ENCODE data around the gene EMX1.
"Not testable (repeated sequence)": the region's sequence is repeated elsewhere in the genome, so short reads cannot be mapped to it uniquely, and the experiment has no call there.

The EMX1 gene

DNA sequence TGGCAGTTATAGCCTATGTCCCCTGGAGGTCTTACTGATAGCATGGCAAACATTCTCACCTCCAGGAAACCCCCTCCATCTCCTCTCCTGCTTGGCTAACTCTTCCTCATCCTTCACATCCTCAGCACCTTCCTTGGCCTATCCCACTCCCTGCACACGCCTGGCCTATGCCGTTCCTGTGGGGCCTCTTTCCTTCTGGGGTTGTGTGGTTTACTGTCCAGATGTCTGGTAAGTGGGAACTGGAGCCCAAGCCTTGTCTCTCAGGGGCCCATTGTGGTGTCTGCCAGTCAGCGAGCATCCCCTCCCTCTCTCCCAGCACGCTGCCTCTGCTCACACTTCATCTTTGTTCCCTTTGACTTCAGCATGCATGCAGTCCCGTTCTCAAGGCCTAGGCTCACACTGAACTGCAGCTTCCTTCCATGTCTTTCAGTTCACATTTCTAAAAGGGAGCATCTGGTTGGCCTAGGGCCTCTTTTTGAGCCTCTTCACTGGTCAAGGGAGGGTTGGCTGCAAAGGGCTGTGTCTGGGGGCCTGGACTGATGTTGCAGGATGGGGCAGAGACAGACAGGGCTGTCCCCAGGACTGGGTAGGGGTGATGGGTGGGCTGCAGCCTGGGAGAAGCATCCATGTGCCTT lies 17.0 kb upstream of the EMX1 start:
- TF ChIP-seq, protein P1, sequence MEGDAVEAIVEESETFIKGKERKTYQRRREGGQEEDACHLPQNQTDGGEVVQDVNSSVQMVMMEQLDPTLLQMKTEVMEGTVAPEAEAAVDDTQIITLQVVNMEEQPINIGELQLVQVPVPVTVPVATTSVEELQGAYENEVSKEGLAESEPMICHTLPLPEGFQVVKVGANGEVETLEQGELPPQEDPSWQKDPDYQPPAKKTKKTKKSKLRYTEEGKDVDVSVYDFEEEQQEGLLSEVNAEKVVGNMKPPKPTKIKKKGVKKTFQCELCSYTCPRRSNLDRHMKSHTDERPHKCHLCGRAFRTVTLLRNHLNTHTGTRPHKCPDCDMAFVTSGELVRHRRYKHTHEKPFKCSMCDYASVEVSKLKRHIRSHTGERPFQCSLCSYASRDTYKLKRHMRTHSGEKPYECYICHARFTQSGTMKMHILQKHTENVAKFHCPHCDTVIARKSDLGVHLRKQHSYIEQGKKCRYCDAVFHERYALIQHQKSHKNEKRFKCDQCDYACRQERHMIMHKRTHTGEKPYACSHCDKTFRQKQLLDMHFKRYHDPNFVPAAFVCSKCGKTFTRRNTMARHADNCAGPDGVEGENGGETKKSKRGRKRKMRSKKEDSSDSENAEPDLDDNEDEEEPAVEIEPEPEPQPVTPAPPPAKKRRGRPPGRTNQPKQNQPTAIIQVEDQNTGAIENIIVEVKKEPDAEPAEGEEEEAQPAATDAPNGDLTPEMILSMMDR (IDR thresholded peaks at IDR 0.05; ENCODE audit: insufficient read depth, low read depth, low read length, missing control alignments), result no peak
- no peak for DNase-seq (ENCODE audit: low read depth)
- no peak overlapping the region for H3K4me3 ChIP-seq (ENCODE audit: low read length)

DNA sequence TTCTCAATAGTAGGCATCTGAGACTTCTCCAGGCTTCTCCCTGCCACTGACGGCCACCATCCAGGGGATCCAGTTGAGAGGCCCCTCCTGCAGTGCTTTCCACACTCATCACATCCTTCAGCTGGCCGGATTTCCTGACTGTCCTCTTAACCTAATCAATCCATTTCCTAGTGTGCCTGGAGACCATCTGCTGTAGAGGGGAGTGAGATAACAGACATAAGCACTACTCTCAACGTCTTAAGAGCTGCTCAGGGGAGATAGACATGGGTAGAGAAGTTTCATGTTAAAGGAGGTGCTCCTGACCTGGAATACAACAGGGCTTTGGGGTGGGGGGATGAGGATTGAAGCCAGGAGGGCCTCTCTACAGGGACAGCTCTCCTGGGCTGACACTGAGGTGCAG lies 15.9 kb upstream of the EMX1 start:
- TF ChIP-seq, protein P1 (IDR thresholded peaks at IDR 0.05; ENCODE audit: insufficient read depth, low read depth, low read length, missing control alignments), result no peak
- H3K4me3 ChIP-seq (ENCODE audit: low read length), result no peak overlapping the region
- no peak for DNase-seq (ENCODE audit: low read depth)

DNA sequence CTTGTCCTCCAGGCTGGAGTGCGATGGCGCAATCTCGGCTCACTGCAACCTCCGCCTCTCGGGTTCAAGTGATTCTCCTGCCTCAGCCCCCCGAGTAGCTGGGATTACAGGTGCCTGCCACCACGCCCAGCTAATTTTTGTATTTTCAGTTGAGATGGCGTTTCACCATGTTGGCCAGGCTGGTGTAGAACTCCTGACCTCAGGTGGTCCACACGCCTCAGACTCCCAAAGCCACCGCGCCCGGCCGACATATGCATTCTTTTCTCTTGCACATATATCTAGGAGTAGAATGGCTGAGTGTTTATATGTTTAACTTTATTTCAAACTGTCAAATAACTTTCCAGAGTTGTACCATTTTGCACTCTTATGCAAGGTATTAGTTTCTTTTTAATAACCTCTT lies 9.9 kb upstream of the EMX1 start:
- H3K4me3 ChIP-seq (ENCODE audit: low read length); DNase-seq (ENCODE audit: low read depth): not testable (repeated sequence)

DNA sequence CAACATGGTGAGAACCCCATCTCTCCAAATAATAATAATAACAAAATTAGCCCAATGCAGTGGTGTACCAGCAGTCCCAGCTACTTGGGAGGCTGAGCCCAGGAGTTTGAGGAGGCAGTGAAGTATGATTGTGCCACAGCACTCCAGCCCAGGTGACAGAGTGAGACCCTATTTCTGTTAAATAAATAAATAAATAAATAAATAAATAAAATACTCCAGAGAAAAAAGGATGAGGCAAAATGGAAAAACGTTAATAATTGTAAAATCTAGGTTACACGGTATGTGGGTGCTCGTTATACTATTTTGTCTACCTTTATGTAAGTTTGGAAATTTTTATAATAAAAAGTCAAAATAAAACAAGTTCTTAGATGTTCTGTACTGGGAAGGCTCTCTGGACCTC lies 8.6 kb upstream of the EMX1 start:
- TF ChIP-seq, protein P1 (IDR thresholded peaks at IDR 0.05; ENCODE audit: insufficient read depth, low read depth, low read length, missing control alignments), result no peak
- no peak for DNase-seq (ENCODE audit: low read depth)
- H3K4me3 ChIP-seq (ENCODE audit: low read length), result no peak overlapping the region

DNA sequence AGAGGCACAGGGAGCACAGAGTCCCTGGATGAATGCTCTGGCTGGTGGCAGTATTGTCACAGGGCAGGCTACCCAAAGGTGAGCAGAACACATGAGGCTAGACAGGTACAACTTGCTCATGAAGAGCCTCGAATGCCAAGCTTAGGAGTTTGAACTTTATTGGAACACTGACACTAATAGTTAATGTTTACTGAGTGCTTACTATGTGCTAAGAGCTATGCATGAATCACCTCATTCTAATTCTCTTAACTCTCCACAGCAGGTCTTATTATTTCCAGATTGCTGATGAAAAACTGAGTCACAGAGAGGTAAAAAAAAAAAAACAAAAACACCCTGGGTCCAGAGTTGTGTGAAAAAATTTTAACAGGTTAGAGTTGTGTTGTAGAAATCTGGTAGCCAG lies 6.1 kb upstream of the EMX1 start:
- no peak overlapping the region for H3K4me3 ChIP-seq (ENCODE audit: low read length)
- TF ChIP-seq, protein P1 (IDR thresholded peaks at IDR 0.05; ENCODE audit: insufficient read depth, low read depth, low read length, missing control alignments), result no peak
- peak; percentile 75 for DNase-seq (ENCODE audit: low read depth)

DNA sequence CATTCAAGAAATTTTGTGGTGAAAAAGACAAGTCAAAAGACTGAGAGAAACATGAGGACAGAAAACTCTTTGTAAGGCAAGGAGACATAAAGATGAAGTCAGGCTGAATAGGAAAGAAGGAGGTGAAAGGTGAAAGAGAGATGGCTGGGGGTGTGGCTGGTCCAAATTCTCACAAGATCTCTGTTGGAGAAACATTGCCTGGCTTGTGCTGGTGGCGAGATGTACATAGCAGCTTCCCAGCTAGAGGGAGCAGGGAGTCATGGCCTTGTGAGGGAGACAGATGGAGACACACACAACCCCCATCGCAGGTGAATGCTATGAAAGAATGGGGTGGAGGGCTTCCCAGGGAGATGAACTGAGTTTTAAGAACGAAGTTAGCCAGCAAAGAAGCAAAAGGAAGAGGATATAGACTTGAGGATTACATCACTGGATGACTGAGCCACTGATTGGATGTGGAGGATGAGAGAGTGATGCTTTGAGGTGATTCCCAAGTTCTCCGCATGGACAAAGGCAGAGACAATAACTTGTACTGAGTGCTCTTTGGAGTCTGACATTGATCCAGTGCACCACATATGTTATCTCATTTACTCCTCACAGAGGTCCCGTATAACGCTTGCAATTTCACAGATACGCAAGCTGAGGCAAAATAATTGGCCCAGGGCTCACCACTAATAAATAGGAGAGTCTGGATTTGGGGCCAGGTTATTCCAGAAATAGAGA lies 3.7 kb upstream of the EMX1 start:
- no peak overlapping the region for H3K4me3 ChIP-seq (ENCODE audit: low read length)
- TF ChIP-seq, protein P1 (IDR thresholded peaks at IDR 0.05; ENCODE audit: insufficient read depth, low read depth, low read length, missing control alignments), result peak; percentile 33
- DNase-seq (ENCODE audit: low read depth), result no peak

GRCh38 chr2:72914206-72914559 lies 3.1 kb upstream of the EMX1 start:
- H3K4me3 ChIP-seq (ENCODE audit: low read length), result no peak overlapping the region
- TF ChIP-seq, protein P1 (IDR thresholded peaks at IDR 0.05; ENCODE audit: insufficient read depth, low read depth, low read length, missing control alignments), result no peak
- no peak for DNase-seq (ENCODE audit: low read depth)

All from epithelial cell of esophagus (primary cell).